ENCODE measurements around the gene POU6F2. TPM values are rescaled to one million over a fixed set of nuclear protein-coding genes. Genes with fewer than 3 reads are reported as not detected.

The POU6F2 gene
- total and polyA plus RNA-seq, 2 experiments from 2014 or later, result 7.2 to 7.3 TPM

DNA sequence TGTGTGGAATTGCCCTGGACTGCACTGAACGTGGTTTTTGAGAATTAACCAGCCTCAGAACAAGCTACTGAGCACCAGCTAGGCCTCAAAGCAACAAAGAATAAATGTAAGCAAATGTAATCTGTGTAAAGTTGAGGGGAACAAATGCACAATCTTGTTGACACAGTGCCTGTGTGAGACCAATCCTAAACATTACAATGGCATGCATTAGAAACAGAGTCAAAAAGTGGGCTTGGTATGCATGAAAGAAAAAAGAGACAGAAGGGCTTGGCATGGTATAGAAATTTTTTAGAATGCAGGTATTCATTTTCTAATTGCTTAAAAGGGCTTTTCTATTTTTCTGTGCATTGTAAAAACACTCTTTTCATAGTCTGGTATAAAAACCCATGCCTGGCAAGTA, 224.3 kb downstream of the POU6F2 start (continued):
- TF ChIP-seq, protein P1, sequence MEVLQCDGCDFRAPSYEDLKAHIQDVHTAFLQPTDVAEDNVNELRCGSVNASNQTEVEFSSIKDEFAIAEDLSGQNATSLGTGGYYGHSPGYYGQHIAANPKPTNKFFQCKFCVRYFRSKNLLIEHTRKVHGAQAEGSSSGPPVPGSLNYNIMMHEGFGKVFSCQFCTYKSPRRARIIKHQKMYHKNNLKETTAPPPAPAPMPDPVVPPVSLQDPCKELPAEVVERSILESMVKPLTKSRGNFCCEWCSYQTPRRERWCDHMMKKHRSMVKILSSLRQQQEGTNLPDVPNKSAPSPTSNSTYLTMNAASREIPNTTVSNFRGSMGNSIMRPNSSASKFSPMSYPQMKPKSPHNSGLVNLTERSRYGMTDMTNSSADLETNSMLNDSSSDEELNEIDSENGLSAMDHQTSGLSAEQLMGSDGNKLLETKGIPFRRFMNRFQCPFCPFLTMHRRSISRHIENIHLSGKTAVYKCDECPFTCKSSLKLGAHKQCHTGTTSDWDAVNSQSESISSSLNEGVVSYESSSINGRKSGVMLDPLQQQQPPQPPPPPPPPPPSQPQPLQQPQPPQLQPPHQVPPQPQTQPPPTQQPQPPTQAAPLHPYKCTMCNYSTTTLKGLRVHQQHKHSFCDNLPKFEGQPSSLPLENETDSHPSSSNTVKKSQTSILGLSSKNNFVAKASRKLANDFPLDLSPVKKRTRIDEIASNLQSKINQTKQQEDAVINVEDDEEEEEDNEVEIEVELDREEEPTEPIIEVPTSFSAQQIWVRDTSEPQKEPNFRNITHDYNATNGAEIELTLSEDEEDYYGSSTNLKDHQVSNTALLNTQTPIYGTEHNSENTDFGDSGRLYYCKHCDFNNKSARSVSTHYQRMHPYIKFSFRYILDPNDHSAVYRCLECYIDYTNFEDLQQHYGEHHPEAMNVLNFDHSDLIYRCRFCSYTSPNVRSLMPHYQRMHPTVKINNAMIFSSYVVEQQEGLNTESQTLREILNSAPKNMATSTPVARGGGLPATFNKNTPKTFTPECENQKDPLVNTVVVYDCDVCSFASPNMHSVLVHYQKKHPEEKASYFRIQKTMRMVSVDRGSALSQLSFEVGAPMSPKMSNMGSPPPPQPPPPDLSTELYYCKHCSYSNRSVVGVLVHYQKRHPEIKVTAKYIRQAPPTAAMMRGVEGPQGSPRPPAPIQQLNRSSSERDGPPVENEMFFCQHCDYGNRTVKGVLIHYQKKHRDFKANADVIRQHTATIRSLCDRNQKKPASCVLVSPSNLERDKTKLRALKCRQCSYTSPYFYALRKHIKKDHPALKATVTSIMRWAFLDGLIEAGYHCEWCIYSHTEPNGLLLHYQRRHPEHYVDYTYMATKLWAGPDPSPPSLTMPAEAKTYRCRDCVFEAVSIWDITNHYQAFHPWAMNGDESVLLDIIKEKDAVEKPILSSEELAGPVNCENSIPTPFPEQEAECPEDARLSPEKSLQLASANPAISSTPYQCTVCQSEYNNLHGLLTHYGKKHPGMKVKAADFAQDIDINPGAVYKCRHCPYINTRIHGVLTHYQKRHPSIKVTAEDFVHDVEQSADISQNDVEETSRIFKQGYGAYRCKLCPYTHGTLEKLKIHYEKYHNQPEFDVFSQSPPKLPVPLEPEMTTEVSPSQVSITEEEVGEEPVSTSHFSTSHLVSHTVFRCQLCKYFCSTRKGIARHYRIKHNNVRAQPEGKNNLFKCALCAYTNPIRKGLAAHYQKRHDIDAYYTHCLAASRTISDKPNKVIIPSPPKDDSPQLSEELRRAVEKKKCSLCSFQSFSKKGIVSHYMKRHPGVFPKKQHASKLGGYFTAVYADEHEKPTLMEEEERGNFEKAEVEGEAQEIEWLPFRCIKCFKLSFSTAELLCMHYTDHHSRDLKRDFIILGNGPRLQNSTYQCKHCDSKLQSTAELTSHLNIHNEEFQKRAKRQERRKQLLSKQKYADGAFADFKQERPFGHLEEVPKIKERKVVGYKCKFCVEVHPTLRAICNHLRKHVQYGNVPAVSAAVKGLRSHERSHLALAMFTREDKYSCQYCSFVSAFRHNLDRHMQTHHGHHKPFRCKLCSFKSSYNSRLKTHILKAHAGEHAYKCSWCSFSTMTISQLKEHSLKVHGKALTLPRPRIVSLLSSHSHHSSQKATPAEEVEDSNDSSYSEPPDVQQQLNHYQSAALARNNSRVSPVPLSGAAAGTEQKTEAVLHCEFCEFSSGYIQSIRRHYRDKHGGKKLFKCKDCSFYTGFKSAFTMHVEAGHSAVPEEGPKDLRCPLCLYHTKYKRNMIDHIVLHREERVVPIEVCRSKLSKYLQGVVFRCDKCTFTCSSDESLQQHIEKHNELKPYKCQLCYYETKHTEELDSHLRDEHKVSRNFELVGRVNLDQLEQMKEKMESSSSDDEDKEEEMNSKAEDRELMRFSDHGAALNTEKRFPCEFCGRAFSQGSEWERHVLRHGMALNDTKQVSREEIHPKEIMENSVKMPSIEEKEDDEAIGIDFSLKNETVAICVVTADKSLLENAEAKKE (CRISPR knock-in tag; IDR thresholded peaks at IDR 0.05), result no peak
- TF ChIP-seq, protein P2, sequence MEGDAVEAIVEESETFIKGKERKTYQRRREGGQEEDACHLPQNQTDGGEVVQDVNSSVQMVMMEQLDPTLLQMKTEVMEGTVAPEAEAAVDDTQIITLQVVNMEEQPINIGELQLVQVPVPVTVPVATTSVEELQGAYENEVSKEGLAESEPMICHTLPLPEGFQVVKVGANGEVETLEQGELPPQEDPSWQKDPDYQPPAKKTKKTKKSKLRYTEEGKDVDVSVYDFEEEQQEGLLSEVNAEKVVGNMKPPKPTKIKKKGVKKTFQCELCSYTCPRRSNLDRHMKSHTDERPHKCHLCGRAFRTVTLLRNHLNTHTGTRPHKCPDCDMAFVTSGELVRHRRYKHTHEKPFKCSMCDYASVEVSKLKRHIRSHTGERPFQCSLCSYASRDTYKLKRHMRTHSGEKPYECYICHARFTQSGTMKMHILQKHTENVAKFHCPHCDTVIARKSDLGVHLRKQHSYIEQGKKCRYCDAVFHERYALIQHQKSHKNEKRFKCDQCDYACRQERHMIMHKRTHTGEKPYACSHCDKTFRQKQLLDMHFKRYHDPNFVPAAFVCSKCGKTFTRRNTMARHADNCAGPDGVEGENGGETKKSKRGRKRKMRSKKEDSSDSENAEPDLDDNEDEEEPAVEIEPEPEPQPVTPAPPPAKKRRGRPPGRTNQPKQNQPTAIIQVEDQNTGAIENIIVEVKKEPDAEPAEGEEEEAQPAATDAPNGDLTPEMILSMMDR (conservative IDR thresholded peaks at IDR 0.05; ENCODE audit: low read depth in 2 of 2), result no peak
- no peak for TF ChIP-seq NANOG (IDR thresholded peaks at IDR 0.05; ENCODE audit: borderline replicate concordance)

DNA sequence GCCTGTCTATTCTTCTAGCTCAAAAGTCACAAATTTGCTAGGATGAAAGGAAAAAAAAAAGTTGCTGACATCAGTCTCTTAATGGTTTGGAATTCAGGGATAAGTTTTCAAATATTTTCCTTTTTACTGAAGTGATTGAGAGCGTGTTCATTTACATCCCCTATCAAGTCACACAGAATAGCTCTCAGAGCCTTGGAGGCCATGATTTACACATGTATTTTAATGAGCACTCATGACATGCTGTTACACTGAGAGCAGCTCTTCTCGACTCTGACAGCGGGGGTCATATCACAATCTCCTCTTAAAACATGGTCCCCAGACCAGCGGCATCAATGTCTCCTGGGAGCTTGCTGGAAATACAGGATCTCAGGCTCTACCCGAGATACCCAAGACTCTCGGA, 232.7 kb downstream of the POU6F2 start:
- no peaks in the 10 kb centered on the region for H3F3A ChIP-seq (replicated peaks; ENCODE audit: low read depth)
- ATAC-seq (no peak), DNase-seq (ENCODE audit: low spot score) (no peak)
- no peaks in the 10 kb centered on the region for H3K36me3 ChIP-seq (ENCODE audit: insufficient read depth)
- no peaks in the 10 kb centered on the region for H3K4me1 Mint-ChIP-seq
- H3K27ac Mint-ChIP-seq, result no peak overlapping the region
- H3K9me2 ChIP-seq (ENCODE audit: insufficient read depth), result no peaks in the 10 kb centered on the region; the same call in 1 of the 2 replicates
- H3K27ac ChIP-seq (ENCODE audit: low read depth), result no peak overlapping the region
- H2AFZ ChIP-seq, result no peak overlapping the region
- H3K27me3 ChIP-seq (ENCODE audit: insufficient read depth), result no peaks in the 10 kb centered on the region
- no peaks in the 10 kb centered on the region for H3K27me3 Mint-ChIP-seq (ENCODE audit: insufficient read depth, low read depth, poor library complexity)
- no peak overlapping the region for H3K4me3 Mint-ChIP-seq
- no peaks in the 10 kb centered on the region for H3K36me3 Mint-ChIP-seq (ENCODE audit: low read depth)
- H3K4me1 ChIP-seq (ENCODE audit: insufficient read depth), result no peaks in the 10 kb centered on the region
- no peak overlapping the region for H3K4me2 ChIP-seq
- no peak overlapping the region for H3K4me3 ChIP-seq
- H4K20me1 ChIP-seq (replicated peaks; ENCODE audit: insufficient read depth), result no peaks in the 10 kb centered on the region
- H3K79me2 ChIP-seq (replicated peaks; ENCODE audit: insufficient read depth), result no peaks in the 10 kb centered on the region
- H3K9me3 Mint-ChIP-seq, result no peaks in the 10 kb centered on the region
- TF ChIP-seq CREB1 (CRISPR knock-in tag; IDR thresholded peaks at IDR 0.05; ENCODE audit: low read depth) (no peak), EZH2 (IDR thresholded peaks at IDR 0.05; ENCODE audit: low read depth, unreplicated experiment) (no peak)
- TF ChIP-seq, protein P2 (conservative IDR thresholded peaks at IDR 0.05; ENCODE audit: low read depth in 2 of 2), result no peak

Measured in GM23338 (cell line).